Activated T-cell treated with anti-CD3 and anti-CD28 coated beads, Interleukin-2, amount 50 U/mL, for 72 hours (primary cell): ENCODE results near the gene FMC1. TPM values are rescaled to one million over a fixed set of nuclear protein-coding genes. Genes with fewer than 3 reads are reported as not detected.
"Not testable (repeated sequence)": the region's sequence is repeated elsewhere in the genome, so short reads cannot be mapped to it uniquely, and the experiment has no call there.

Experiments used
- ATAC-seq, 2 donors: fragments of 150-1000 bp; cut with Tn5 transposase; replicated peaks in 1 of 2; 2 replicates each; pipeline ENCODE4 v1.10.0; 2021; ENCODE audit warnings: moderate library complexity in 2 of 2, mild to moderate bottlenecking in 1 of 2
- DNase-seq, 2 donors: peaks; one replicate each; pipeline ENCODE4 v3.0.0; 2021 to 2022; ENCODE audit warnings: mixed read lengths in 1 of 2
- H3K27ac Mint-ChIP-seq: one replicate; pipeline ENCODE4 v1.8.0; 2022; ENCODE audit warnings: mild to moderate bottlenecking, moderate library complexity, mixed read lengths
- H3K27me3 Mint-ChIP-seq: one replicate; pipeline ENCODE4 v1.8.0; 2022; ENCODE audit warnings: low read depth, mixed read lengths
- H3K36me3 Mint-ChIP-seq, 2 donors: one replicate each; pipeline ENCODE4 v1.8.0; 2022; ENCODE audit warnings: mixed read lengths in 2 of 2, mild to moderate bottlenecking in 1 of 2; ENCODE audit not compliant: insufficient read depth in 2 of 2
- H3K4me1 Mint-ChIP-seq: one replicate; pipeline ENCODE4 v1.8.0; 2022; ENCODE audit warnings: low read depth, mixed read lengths
- H3K4me3 Mint-ChIP-seq, 2 donors: one replicate each; pipeline ENCODE4 v1.8.0; 2022; ENCODE audit warnings: mild to moderate bottlenecking in 2 of 2, mixed read lengths in 2 of 2, moderate library complexity in 2 of 2
- H3K9me3 Mint-ChIP-seq, 2 donors: one replicate each; pipeline ENCODE4 v1.8.0; 2022; ENCODE audit warnings: mixed read lengths in 2 of 2
- total RNA-seq, 2 donors: library from RNA; stranded (reverse); gene quantifications; one replicate each; pipeline ENCODE4 v1.2.3, GENCODE V29; 2022

FMC1 gene
- total RNA-seq, 2 donors from 2014 or later: 7.8 to 15.9 TPM

GRCh38 chr7:139354729-139355128, 13.6 kb downstream of the FMC1 start:
- H3K4me3 Mint-ChIP-seq: no peak overlapping the region
- H3K27me3 Mint-ChIP-seq: no peaks in the 10 kb centered on the region
- peaks cover 3 to 14% of the 10 kb centered on the region in 2 donors for H3K36me3 Mint-ChIP-seq
- H3K4me1 Mint-ChIP-seq: peaks cover 22% of the 10 kb centered on the region
- H3K9me3 Mint-ChIP-seq: no peaks in the 10 kb centered on the region
- no peak for ATAC-seq
- no peak overlapping the region for H3K27ac Mint-ChIP-seq
- DNase-seq: no peak

GRCh38 chr7:139355320-139355719, 14.2 kb downstream of the FMC1 start:
- no peak for DNase-seq
- Mint-ChIP-seq H3K4me1 (peaks cover 22% of the 10 kb centered on the region), H3K9me3 (no peaks in the 10 kb centered on the region), H3K27me3 (no peaks in the 10 kb centered on the region), H3K36me3 (peaks cover 3 to 11% of the 10 kb centered on the region in 2 donors), H3K4me3 (no peak overlapping the region), H3K27ac (peak overlapping the region; percentile 74)
- no peak for ATAC-seq

GRCh38 chr7:139357729-139358506, 16.8 kb downstream of the FMC1 start:
- not testable (repeated sequence) for H3K27me3 Mint-ChIP-seq, H3K9me3 Mint-ChIP-seq, DNase-seq, ATAC-seq
- H3K36me3 Mint-ChIP-seq: peaks cover 11 to 15% of the 10 kb centered on the region in 2 donors
- peak overlapping the region; percentile 97 for H3K27ac Mint-ChIP-seq
- peak overlapping the region; percentile 97 for H3K4me3 Mint-ChIP-seq
- H3K4me1 Mint-ChIP-seq: peaks cover 45% of the 10 kb centered on the region

- ATAC-seq: peak; percentile 0
- Mint-ChIP-seq H3K9me3 (no peaks in the 10 kb centered on the region), H3K36me3 (peaks cover 11 to 21% of the 10 kb centered on the region in 2 donors), H3K27me3 (no peaks in the 10 kb centered on the region), H3K27ac (peak overlapping the region; percentile 97), H3K4me3 (peak overlapping the region; percentile 97), H3K4me1 (peaks cover 52% of the 10 kb centered on the region)
- peak; percentile 47 to 52 for DNase-seq
Observed at GRCh38 chr7:139358541-139359365, 17.6 kb downstream of the FMC1 start.

GRCh38 chr7:139359366-139360209, 18.5 kb downstream of the FMC1 start, which contains the start of gene LUC7L2:
TSS of gene LUC7L2 (plus strand) at chr7:139359894. CDS start at chr7:139360262, 368 bp downstream.
- DNase-seq: peak; percentile 99
- no peaks in the 10 kb centered on the region for H3K27me3 Mint-ChIP-seq
- H3K9me3 Mint-ChIP-seq: no peaks in the 10 kb centered on the region
- H3K4me3 Mint-ChIP-seq: peak within 1 kb of the TSS; percentile 97
- ATAC-seq: peak; percentile 77 to 79
- H3K36me3 Mint-ChIP-seq: peaks cover 11 to 24% of the 10 kb centered on the region in 2 donors
- peak within 1 kb of the TSS; percentile 98 for H3K27ac Mint-ChIP-seq
- peaks cover 59% of the 10 kb centered on the region for H3K4me1 Mint-ChIP-seq

GRCh38 chr7:139360210-139360947, 19.2 kb downstream of the FMC1 start:
- Mint-ChIP-seq H3K27ac (peak overlapping the region; percentile 98), H3K27me3 (no peaks in the 10 kb centered on the region), H3K9me3 (no peaks in the 10 kb centered on the region), H3K4me3 (peak overlapping the region; percentile 97), H3K4me1 (peaks cover 67% of the 10 kb centered on the region), H3K36me3 (peaks cover 13 to 31% of the 10 kb centered on the region in 2 donors)
- peak; percentile 80 to 82 for ATAC-seq
- DNase-seq: peak; percentile 99

GRCh38 chr7:139360948-139361307, 19.8 kb downstream of the FMC1 start:
- Mint-ChIP-seq H3K27ac (peak overlapping the region; percentile 98), H3K36me3 (peaks cover 11 to 35% of the 10 kb centered on the region in 2 donors), H3K4me1 (peaks cover 72% of the 10 kb centered on the region), H3K9me3 (no peaks in the 10 kb centered on the region), H3K27me3 (no peaks in the 10 kb centered on the region), H3K4me3 (peak overlapping the region; percentile 97)
- no peak for ATAC-seq
- DNase-seq: no peak

GRCh38 chr7:139361523-139361922, 20.4 kb downstream of the FMC1 start:
- Mint-ChIP-seq H3K4me3 (peak overlapping the region; percentile 97), H3K9me3 (no peaks in the 10 kb centered on the region), H3K4me1 (peaks cover 71% of the 10 kb centered on the region), H3K27me3 (no peaks in the 10 kb centered on the region), H3K36me3 (peaks cover 11 to 35% of the 10 kb centered on the region in 2 donors), H3K27ac (peak overlapping the region; percentile 98)
- ATAC-seq (no peak), DNase-seq (no peak)

- no peaks in the 10 kb centered on the region for H3K27me3 Mint-ChIP-seq
- no peaks in the 10 kb centered on the region for H3K9me3 Mint-ChIP-seq
- no peak for ATAC-seq
- peak overlapping the region; percentile 69 to 77 for H3K4me3 Mint-ChIP-seq
- no peak for DNase-seq
- peaks cover 11 to 35% of the 10 kb centered on the region in 2 donors for H3K36me3 Mint-ChIP-seq
- H3K27ac Mint-ChIP-seq: peak overlapping the region; percentile 36
- peaks cover 65% of the 10 kb centered on the region for H3K4me1 Mint-ChIP-seq
Observed at GRCh38 chr7:139362302-139362701, 21.2 kb downstream of the FMC1 start.

GRCh38 chr7:139362981-139363380, 21.8 kb downstream of the FMC1 start:
- no peak for ATAC-seq
- Mint-ChIP-seq H3K4me1 (peaks cover 68% of the 10 kb centered on the region), H3K36me3 (peaks cover 15 to 35% of the 10 kb centered on the region in 2 donors), H3K27me3 (no peaks in the 10 kb centered on the region), H3K27ac (peak overlapping the region; percentile 36), H3K9me3 (no peaks in the 10 kb centered on the region), H3K4me3 (peak overlapping the region; percentile 69 to 77)
- DNase-seq: no peak

- Mint-ChIP-seq H3K36me3 (peaks cover 10 to 37% of the 10 kb centered on the region in 2 donors), H3K27ac (peak overlapping the region; percentile 38), H3K27me3 (no peaks in the 10 kb centered on the region), H3K9me3 (no peaks in the 10 kb centered on the region), H3K4me3 (peak overlapping the region in 1 of 2 donors; percentile 30), H3K4me1 (peaks cover 80% of the 10 kb centered on the region)
- DNase-seq: no peak
- ATAC-seq: no peak
Observed at GRCh38 chr7:139365336-139365735, 24.2 kb downstream of the FMC1 start.

- Mint-ChIP-seq H3K27ac (peak overlapping the region; percentile 75), H3K36me3 (peaks cover 8 to 30% of the 10 kb centered on the region in 2 donors), H3K4me1 (peaks cover 82% of the 10 kb centered on the region), H3K9me3 (no peaks in the 10 kb centered on the region), H3K27me3 (no peaks in the 10 kb centered on the region), H3K4me3 (no peak overlapping the region)
- ATAC-seq (no peak), DNase-seq (no peak)
Observed at GRCh38 chr7:139366400-139366799, 25.3 kb downstream of the FMC1 start.
